Naive thymus-derived CD8-positive, alpha-beta T cell (primary cell): ENCODE data around the gene RAB3C. TPM values are rescaled to one million over a fixed set of nuclear protein-coding genes. Genes with fewer than 3 reads are reported as not detected.
"Not testable (repeated sequence)": the region's sequence is repeated elsewhere in the genome, so short reads cannot be mapped to it uniquely, and the experiment has no call there.

Experiments used
- ATAC-seq, 2 donors: fragments of 150-1000 bp; cut with Tn5 transposase in 1 of 2; sonication (Bioruptor Pico), chemical (Tn5 transposase) in 1 of 2; 1 replicate in 1 of 2; 2 replicates in 1 of 2; pipeline ENCODE4 v1.10.0; 2021; ENCODE audit warnings: mild to moderate bottlenecking in 2 of 2, moderate library complexity in 2 of 2
- POLR2A ChIA-PET: fragments of 350-600 bp; sonication (Branson Sonifier 250); formaldehyde crosslinking; loops from one replicate; lab custom pipeline; 2021; ENCODE audit warnings: antibody characterized with exemption; lab: Charles Lee
- DNase-seq, 10 donors: peaks; one replicate each; pipeline versions ENCODE4 v3.0.0 to v3.0.0-alpha.2; 2020 to 2022
- H3K27ac Mint-ChIP-seq, 10 donors: one replicate each; pipeline ENCODE4 v1.8.0; 2020 to 2022; ENCODE audit warnings: mild to moderate bottlenecking in 10 of 10, mixed read lengths in 10 of 10, moderate library complexity in 4 of 10, inconsistent platforms in 1 of 10
- H3K27me3 Mint-ChIP-seq, 5 donors: one replicate each; pipeline ENCODE4 v1.8.0; 2021 to 2022; ENCODE audit warnings: mixed read lengths in 5 of 5
- H3K36me3 Mint-ChIP-seq, 3 donors: one replicate each; pipeline ENCODE4 v1.8.0; 2020 to 2022; ENCODE audit warnings: mixed read lengths in 3 of 3, mild to moderate bottlenecking in 2 of 3, inconsistent platforms in 1 of 3
- H3K4me1 Mint-ChIP-seq, 4 donors: one replicate each; pipeline ENCODE4 v1.8.0; 2021 to 2022; ENCODE audit warnings: mixed read lengths in 4 of 4
- H3K4me3 Mint-ChIP-seq, 10 donors: one replicate each; pipeline ENCODE4 v1.8.0; 2020 to 2022; ENCODE audit warnings: mild to moderate bottlenecking in 10 of 10, mixed read lengths in 10 of 10, moderate library complexity in 6 of 10, inconsistent platforms in 1 of 10
- H3K9me3 Mint-ChIP-seq, 9 donors: one replicate each; pipeline ENCODE4 v1.8.0; 2020 to 2022; ENCODE audit warnings: mixed read lengths in 9 of 9, mild to moderate bottlenecking in 3 of 9, inconsistent platforms in 1 of 9, moderate library complexity in 1 of 9
- polyA plus RNA-seq, 3 donors: library from polyadenylated mRNA; unstranded; fragments of 300-500 nt; fragmentation: Illumina TruSeq; gene quantifications; one replicate each; pipeline ENCODE4 v1.2.3, GENCODE V29; 2021
- total RNA-seq, 8 experiments: library from RNA in 2 of 8; stranded (reverse) in 2 of 8; gene quantifications; one replicate each; pipeline ENCODE4 v1.2.3 and lab custom pipeline; 2021 to 2026

The RAB3C gene
- not detected for total RNA-seq
- not detected for polyA plus RNA-seq
- total RNA-seq (lab: John Stamatoyannopoulos, UW): 0 to 0.17 (median 0) reads per million in 6 experiments

GRCh38 chr5:58582803-58583491 is at the start of gene RAB3C:
Gene RAB3C (plus strand): TSS chr5:58583075. CDS start chr5:58583209, 134 bp downstream.
- ATAC-seq: peak; percentile 52 to 87
- peaks cover 0 to 7% (median 3%) of the 10 kb centered on the region in 9 donors for H3K9me3 Mint-ChIP-seq
- no peak within 1 kb of the TSS for H3K27ac Mint-ChIP-seq
- H3K27me3 Mint-ChIP-seq: peaks cover 20 to 57% (median 36%) of the 10 kb centered on the region in 5 donors
- peaks cover 9 to 23% (median 21%) of the 10 kb centered on the region in 4 donors for H3K4me1 Mint-ChIP-seq
- POLR2A ChIA-PET: no interaction called here
- H3K36me3 Mint-ChIP-seq: peaks cover 0 to 5% (median 0%) of the 10 kb centered on the region in 3 donors
- peak in 4 of 10 donors; percentile 1 to 40 (median 2) for DNase-seq
- peak within 1 kb of the TSS; percentile 48 to 89 (median 77) for H3K4me3 Mint-ChIP-seq

DNA sequence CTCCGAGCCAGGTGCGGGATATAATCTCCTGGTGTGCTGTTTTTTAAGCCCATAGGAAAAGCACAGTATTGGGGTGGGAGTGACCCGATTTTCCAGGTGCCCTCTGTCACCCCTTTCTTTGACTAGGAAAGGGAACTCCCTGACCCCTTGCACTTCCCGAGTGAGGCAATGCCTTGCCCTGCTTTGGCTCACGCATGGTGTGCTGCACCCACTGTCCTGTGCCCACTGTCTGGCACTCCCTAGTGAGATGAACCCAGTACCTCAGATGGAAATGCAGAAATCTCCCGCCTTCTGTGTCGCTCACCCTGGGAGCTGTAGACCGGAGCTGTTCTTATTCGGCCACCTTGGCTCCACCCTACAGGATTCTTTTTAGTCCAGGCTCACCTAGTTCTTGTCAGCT is 40.9 kb upstream of the RAB3C start:
- Mint-ChIP-seq H3K4me1 (peaks cover 0 to 34% (median 0%) of the 10 kb centered on the region in 4 donors), H3K27me3 (peaks cover 0 to 17% (median 3%) of the 10 kb centered on the region in 5 donors), H3K9me3 (peaks cover 0 to 36% (median 17%) of the 10 kb centered on the region in 9 donors)
- POLR2A ChIA-PET, DNase-seq, H3K4me3 Mint-ChIP-seq, ATAC-seq, H3K36me3 Mint-ChIP-seq, H3K27ac Mint-ChIP-seq: not testable (repeated sequence)

DNA sequence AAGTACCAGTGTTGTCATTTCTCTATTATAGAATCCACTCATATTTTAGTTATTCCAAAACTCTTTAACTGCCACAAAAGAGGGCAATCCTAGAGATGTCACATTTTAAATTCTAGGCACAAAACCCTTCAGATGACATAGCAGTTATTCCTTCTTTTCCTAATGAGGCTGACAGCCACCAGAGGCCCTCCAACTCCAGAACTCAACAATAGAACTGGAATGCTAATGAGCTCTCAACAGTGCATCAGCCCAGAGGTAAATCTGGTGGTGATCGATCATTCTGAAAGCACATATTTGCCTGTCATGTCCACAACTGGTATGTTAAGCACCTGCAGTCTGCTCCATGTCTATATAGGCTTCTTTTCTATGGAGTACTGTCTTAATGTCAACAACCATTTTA is 40.2 kb upstream of the RAB3C start:
- Mint-ChIP-seq H3K4me1 (peaks cover 0 to 34% (median 0%) of the 10 kb centered on the region in 4 donors), H3K9me3 (peaks cover 0 to 35% (median 16%) of the 10 kb centered on the region in 9 donors), H3K27ac (no peak overlapping the region), H3K36me3 (no peaks in the 10 kb centered on the region), H3K27me3 (peaks cover 0 to 17% (median 3%) of the 10 kb centered on the region in 5 donors), H3K4me3 (no peak overlapping the region)
- ATAC-seq: no peak
- POLR2A ChIA-PET: no interaction called here
- no peak for DNase-seq

- Mint-ChIP-seq H3K4me3 (no peak overlapping the region), H3K4me1 (peaks cover 0 to 30% (median 0%) of the 10 kb centered on the region in 4 donors), H3K9me3 (peaks cover 0 to 27% (median 10%) of the 10 kb centered on the region in 9 donors), H3K36me3 (no peaks in the 10 kb centered on the region), H3K27me3 (peaks cover 0 to 16% (median 3%) of the 10 kb centered on the region in 5 donors), H3K27ac (no peak overlapping the region)
- no peak for ATAC-seq
- POLR2A ChIA-PET: no interaction called here
- DNase-seq: no peak
Observed at GRCh38 chr5:58543723-58544122, 39.2 kb upstream of the RAB3C start.

DNA sequence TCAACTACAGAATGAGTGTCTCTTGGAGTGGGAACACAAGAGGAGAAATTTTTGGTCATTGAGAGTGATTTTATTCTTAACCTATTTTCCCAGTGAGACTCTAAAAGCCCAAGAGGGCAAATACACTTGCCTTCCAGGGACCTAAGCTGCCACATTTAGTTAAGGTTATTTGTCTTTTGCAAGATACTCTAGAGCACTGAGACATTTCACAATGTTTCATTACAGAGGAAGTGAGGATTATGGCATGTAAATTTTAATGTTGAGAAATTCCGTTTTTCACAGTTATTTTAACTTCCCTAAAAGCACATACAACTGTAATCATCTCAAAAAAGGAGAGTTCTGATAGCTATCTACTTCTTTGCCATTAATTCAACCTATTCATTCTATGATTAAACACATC is 38.7 kb upstream of the RAB3C start:
- DNase-seq: no peak

GRCh38 chr5:58544926-58545325 is 37.9 kb upstream of the RAB3C start:
- ATAC-seq (no peak), DNase-seq (no peak)
- no peaks in the 10 kb centered on the region for H3K36me3 Mint-ChIP-seq
- peaks cover 0 to 8% (median 3%) of the 10 kb centered on the region in 5 donors for H3K27me3 Mint-ChIP-seq
- no peak overlapping the region for H3K4me3 Mint-ChIP-seq
- peaks cover 0 to 18% (median 4%) of the 10 kb centered on the region in 9 donors for H3K9me3 Mint-ChIP-seq
- H3K4me1 Mint-ChIP-seq: peaks cover 0 to 30% (median 0%) of the 10 kb centered on the region in 4 donors
- POLR2A ChIA-PET: no interaction called here
- no peak overlapping the region for H3K27ac Mint-ChIP-seq

More for the DNA sequence above, 38.7 kb upstream of the RAB3C start:
- no peak overlapping the region for H3K27ac Mint-ChIP-seq
- H3K4me1 Mint-ChIP-seq: peaks cover 0 to 30% (median 0%) of the 10 kb centered on the region in 4 donors
- POLR2A ChIA-PET: no interaction called here
- H3K27me3 Mint-ChIP-seq: peaks cover 0 to 12% (median 3%) of the 10 kb centered on the region in 5 donors
- H3K9me3 Mint-ChIP-seq: peaks cover 0 to 22% (median 8%) of the 10 kb centered on the region in 9 donors
- ATAC-seq: no peak
- no peaks in the 10 kb centered on the region for H3K36me3 Mint-ChIP-seq
- H3K4me3 Mint-ChIP-seq: no peak overlapping the region

DNA sequence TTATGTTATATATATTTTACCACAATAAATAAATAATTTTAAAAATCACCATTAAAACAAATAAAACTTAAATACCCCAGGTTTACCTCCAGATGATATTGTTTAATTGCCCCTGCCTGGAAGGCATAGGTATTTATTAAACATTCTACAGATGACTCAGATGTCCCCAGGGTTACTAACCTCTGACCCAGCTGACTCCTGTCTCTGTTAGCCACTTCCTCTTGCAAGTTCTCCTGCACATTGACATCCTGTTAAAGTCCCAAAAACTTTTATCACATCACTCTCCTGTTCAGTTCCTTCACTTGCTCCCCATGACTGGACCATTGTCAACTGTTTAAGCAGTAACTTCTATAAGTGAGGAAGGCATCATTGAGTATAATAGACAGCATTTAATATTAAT is 37.0 kb upstream of the RAB3C start:
- Mint-ChIP-seq H3K9me3 (peaks cover 0 to 12% (median 4%) of the 10 kb centered on the region in 9 donors), H3K4me3 (no peak overlapping the region), H3K27ac (no peak overlapping the region), H3K4me1 (peaks cover 0 to 30% (median 0%) of the 10 kb centered on the region in 4 donors), H3K27me3 (peaks cover 0 to 8% (median 3%) of the 10 kb centered on the region in 5 donors), H3K36me3 (no peaks in the 10 kb centered on the region)
- ATAC-seq: no peak
- POLR2A ChIA-PET: no interaction called here
- peak in 1 of 10 donors; percentile 2 for DNase-seq

GRCh38 chr5:58548068-58548467 is 34.8 kb upstream of the RAB3C start:
- POLR2A ChIA-PET: no interaction called here
- Mint-ChIP-seq H3K9me3 (peaks cover 0 to 10% (median 2%) of the 10 kb centered on the region in 9 donors), H3K27ac (no peak overlapping the region), H3K27me3 (peaks cover 0 to 8% (median under 1%) of the 10 kb centered on the region in 5 donors), H3K4me1 (peaks cover 0 to 27% (median 0%) of the 10 kb centered on the region in 4 donors), H3K36me3 (no peaks in the 10 kb centered on the region), H3K4me3 (no peak overlapping the region)
- no peak for ATAC-seq
- DNase-seq: no peak

DNA sequence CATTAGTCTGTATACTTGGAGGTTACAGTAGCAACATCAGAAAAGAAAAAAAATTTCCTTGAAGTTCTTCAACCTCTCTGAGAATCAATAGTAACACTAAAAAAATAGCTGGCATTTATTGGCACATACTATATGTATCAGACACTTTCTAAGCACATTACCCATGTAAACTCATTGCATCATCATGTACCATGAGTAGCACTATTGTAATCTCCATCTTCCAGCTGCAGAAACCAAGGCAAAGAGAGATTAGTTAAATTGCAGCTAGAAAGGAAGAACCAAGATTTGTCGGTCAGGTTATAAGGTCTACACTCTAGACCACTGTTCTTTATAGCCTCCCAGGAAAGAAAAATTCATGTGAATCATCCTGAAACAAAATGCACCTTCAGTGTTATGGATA is 31.4 kb upstream of the RAB3C start:
- no peak for DNase-seq
- ATAC-seq: no peak
- Mint-ChIP-seq H3K27me3 (peaks cover 0 to 1% (median 0%) of the 10 kb centered on the region in 5 donors), H3K9me3 (peaks cover 0 to 7% (median 2%) of the 10 kb centered on the region in 9 donors), H3K4me1 (peaks cover 0 to 1% (median 0%) of the 10 kb centered on the region in 4 donors), H3K27ac (no peak overlapping the region), H3K36me3 (no peaks in the 10 kb centered on the region), H3K4me3 (no peak overlapping the region)
- POLR2A ChIA-PET: no interaction called here

DNA sequence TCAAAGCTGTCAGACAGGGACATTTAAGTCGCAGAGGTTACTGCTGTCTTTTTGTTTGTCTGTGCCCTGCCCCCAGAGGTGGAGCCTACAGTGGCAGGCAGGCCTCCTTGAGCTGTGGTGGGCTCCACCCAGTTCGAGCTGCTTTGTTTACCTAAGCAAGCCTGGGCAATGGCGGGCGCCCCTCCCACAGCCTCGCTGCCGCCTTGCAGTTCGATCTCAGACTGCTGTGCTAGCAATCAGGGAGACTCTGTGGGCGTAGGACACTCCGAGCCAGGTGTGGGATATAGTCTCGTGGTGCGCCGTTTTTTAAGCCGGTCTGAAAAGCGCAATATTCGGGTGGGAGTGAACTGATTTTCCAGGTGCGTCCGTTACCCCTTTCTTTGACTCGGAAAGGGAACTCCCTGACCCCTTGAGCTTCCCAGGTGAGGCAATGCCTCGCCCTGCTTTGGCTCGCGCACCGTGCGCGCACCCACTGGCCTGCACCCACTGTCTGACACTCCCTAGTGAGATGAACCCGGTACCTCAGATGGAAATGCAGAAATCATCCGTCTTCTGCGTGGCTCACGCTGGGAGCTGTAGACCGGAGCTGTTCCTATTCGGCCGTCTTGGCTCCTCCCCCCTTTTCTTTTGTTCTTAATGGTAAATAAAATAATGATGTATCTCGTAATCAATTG is 25.1 kb upstream of the RAB3C start:
- DNase-seq, ATAC-seq, H3K27ac Mint-ChIP-seq, H3K4me1 Mint-ChIP-seq, H3K9me3 Mint-ChIP-seq, H3K36me3 Mint-ChIP-seq, POLR2A ChIA-PET, H3K4me3 Mint-ChIP-seq: not testable (repeated sequence)
- H3K27me3 Mint-ChIP-seq: peaks cover 0 to 11% (median 0%) of the 10 kb centered on the region in 5 donors

GRCh38 chr5:58563016-58563700 is 19.7 kb upstream of the RAB3C start:
- H3K36me3 Mint-ChIP-seq, POLR2A ChIA-PET, H3K4me3 Mint-ChIP-seq, H3K4me1 Mint-ChIP-seq, H3K9me3 Mint-ChIP-seq, ATAC-seq, DNase-seq, H3K27ac Mint-ChIP-seq: not testable (repeated sequence)
- H3K27me3 Mint-ChIP-seq: peaks cover 0 to 11% (median 0%) of the 10 kb centered on the region in 5 donors

DNA sequence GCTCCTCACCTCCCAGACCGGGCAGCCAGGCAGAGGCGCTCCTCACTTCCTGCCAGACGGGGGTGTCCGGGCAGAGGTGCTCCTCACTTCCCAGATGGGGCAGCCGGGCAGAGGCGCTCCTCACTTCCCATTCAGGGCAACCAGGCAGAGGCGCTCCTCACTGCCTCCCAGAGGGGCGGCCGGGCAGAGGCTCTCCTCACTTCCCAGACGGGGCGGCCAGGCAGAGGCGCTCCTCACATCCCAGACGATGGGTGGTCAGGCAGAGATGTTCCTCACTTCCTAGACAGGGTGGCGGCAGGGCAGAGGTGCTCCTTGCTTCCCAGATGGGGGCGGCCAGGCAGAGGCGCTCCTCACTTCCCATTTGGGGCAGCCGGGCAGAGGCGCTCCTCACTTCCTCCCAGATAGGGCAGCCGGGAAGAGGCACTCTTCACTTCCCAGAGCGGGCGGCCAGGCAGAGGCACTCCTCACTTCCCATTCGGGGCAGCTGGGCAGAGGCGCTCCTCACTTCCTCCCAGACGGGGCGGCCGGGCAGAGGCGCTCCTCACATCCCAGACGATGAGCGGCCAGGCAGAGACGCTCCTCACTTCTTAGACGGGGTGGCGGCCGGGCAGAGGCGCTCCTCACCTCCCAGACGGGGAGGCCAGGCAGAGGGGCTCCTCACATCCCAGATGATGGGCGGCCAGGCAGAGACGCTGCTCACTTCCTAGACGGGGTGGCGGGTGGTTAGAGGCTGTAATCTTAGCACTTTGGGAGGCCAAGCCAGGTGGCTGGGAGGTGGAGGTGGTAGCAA is 18.6 kb upstream of the RAB3C start:
- H3K4me3 Mint-ChIP-seq, H3K27ac Mint-ChIP-seq, ATAC-seq, H3K4me1 Mint-ChIP-seq, DNase-seq, H3K9me3 Mint-ChIP-seq, POLR2A ChIA-PET, H3K36me3 Mint-ChIP-seq: not testable (repeated sequence)
- peaks cover 0 to 11% (median 0%) of the 10 kb centered on the region in 5 donors for H3K27me3 Mint-ChIP-seq
